Measurements from ENCODE around the gene ATP9A.

DNA sequence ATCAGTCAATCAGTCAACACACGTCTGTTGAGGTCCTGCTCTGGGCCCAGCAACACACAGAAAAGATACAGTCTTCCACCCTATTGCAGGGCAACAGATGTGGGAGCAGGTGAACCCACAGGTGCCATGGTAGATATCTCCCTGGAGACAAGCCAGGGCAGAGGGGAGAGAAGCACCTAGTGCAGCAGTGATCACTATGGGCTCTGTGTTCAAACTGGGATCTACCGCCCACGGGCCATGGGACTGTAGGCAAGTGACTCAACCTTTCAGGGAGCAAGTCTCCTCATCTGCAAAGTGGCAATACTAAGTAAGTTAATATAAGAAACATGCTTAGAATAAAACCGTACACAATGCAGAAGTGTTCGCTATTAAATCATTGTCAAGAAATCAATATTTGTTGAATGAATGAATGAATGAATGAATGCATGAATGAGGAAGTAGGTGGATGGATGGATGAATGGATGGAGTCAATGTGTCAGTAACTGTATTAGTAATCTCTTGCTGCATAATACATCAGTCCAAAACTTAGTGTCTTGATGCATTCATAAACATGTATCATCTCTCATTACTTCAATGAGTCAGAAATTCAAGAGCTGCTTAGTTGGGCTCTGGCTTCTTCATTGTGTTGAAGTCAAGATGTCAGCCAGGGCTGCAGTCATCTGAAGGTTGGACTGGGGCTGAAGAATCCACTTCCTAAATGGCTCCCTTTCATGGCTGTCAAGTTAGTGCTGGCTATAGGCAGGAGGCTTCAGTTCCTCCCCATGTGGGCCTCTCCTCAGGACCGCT is 193.7 kb downstream of the ATP9A start:
- TF ChIP-seq, protein P1, sequence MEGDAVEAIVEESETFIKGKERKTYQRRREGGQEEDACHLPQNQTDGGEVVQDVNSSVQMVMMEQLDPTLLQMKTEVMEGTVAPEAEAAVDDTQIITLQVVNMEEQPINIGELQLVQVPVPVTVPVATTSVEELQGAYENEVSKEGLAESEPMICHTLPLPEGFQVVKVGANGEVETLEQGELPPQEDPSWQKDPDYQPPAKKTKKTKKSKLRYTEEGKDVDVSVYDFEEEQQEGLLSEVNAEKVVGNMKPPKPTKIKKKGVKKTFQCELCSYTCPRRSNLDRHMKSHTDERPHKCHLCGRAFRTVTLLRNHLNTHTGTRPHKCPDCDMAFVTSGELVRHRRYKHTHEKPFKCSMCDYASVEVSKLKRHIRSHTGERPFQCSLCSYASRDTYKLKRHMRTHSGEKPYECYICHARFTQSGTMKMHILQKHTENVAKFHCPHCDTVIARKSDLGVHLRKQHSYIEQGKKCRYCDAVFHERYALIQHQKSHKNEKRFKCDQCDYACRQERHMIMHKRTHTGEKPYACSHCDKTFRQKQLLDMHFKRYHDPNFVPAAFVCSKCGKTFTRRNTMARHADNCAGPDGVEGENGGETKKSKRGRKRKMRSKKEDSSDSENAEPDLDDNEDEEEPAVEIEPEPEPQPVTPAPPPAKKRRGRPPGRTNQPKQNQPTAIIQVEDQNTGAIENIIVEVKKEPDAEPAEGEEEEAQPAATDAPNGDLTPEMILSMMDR (conservative IDR thresholded peaks at IDR 0.05 in 1 of 2, IDR thresholded peaks at IDR 0.05 in 1 of 2; ENCODE audit: low read depth in 1 of 2, low read length in 2 of 2), result no peak
- TF ChIP-seq EZH2 (IDR thresholded peaks at IDR 0.05; ENCODE audit: low read length, missing control alignments), result no peak
